Measurements from ENCODE around the gene PYROXD2.

The PYROXD2 gene

GRCh38 chr10:98366062-98366530, 48.9 kb downstream of the PYROXD2 start:
- FAIRE-seq (no peak), DNase-seq (ENCODE audit: insufficient read length, low spot score) (no peak)
- no peak for TF ChIP-seq CTCF (IDR thresholded peaks at IDR 0.05; ENCODE audit: insufficient read depth, missing control alignments)

GRCh38 chr10:98365406-98366061, 49.4 kb downstream of the PYROXD2 start:
- no peak for DNase-seq (ENCODE audit: insufficient read length, low spot score)
- FAIRE-seq, result no peak
- no peak for TF ChIP-seq CTCF (IDR thresholded peaks at IDR 0.05; ENCODE audit: insufficient read depth, missing control alignments)

GRCh38 chr10:98364432-98365102, 50.4 kb downstream of the PYROXD2 start:
- FAIRE-seq (no peak), DNase-seq (ENCODE audit: insufficient read length, low spot score) (no peak)
- no peak for TF ChIP-seq CTCF (IDR thresholded peaks at IDR 0.05; ENCODE audit: insufficient read depth, missing control alignments)

DNA sequence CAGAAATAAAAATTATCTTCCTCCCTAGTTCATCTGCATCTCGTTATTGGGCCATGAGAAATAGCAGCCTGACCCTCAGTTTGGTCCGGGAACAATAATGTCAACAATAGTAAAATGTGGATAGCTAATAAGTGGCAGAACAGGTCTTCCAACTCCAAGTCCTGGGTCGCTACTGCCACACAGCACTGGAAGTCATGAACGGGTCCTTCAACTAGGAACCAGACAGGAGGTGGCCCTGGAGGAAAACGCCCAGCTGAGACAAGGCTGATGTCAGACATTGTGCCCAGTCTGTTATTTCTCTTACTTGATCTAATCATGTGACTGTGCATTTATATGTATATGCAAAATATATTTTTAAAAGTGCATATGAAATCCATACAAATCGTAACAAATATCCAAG, 51.8 kb downstream of the PYROXD2 start:
- FAIRE-seq (no peak), DNase-seq (ENCODE audit: insufficient read length, low spot score) (no peak)
- TF ChIP-seq CTCF (IDR thresholded peaks at IDR 0.05; ENCODE audit: insufficient read depth, missing control alignments), result no peak

- DNase-seq (ENCODE audit: insufficient read length, low spot score), result no peak
- no peak for TF ChIP-seq CTCF (IDR thresholded peaks at IDR 0.05; ENCODE audit: insufficient read depth, missing control alignments)
- FAIRE-seq, result no peak
Observed at GRCh38 chr10:98361131-98362025, 53.6 kb downstream of the PYROXD2 start.

GRCh38 chr10:98357194-98357822, 57.7 kb downstream of the PYROXD2 start:
- no peak for DNase-seq (ENCODE audit: insufficient read length, low spot score)
- no peak for FAIRE-seq
- no peak for TF ChIP-seq CTCF (IDR thresholded peaks at IDR 0.05; ENCODE audit: insufficient read depth, missing control alignments)
